Aorta (tissue), 5 donors: ENCODE measurements around the gene FBXO36. TPM values are rescaled to one million over a fixed set of nuclear protein-coding genes. Genes with fewer than 3 reads are reported as not detected.

Experiments
- ATAC-seq: fragments of 200-7000 bp; cut with Tn5 transposase; one replicate; pipeline ENCODE4 v1.9.1; 2022; ENCODE audit warnings: moderate library complexity; ENCODE audit not compliant: low FRiP score
- DNase-seq, 2 donors: peaks; one replicate each; pipeline ENCODE4 v3.0.0-alpha.2; 2020
- H3K27ac ChIP-seq, 2 donors: one replicate each; pipeline ENCODE4 v1.5.1; 2013; ENCODE audit warnings: low read length in 2 of 2, mild to moderate bottlenecking in 2 of 2, moderate library complexity in 2 of 2, control low read depth in 1 of 2, inconsistent platforms in 1 of 2, low read depth in 1 of 2
- H3K27me3 ChIP-seq, 2 donors: one replicate each; pipeline ENCODE4 v1.6.1; 2013; ENCODE audit warnings: control low read depth in 1 of 2, low read length in 1 of 2, mild to moderate bottlenecking in 1 of 2, moderate library complexity in 1 of 2; ENCODE audit not compliant: insufficient read depth in 2 of 2, control insufficient read depth in 1 of 2
- H3K36me3 ChIP-seq, 2 donors: one replicate each; pipeline ENCODE4 v1.6.1; 2013; ENCODE audit warnings: control low read depth in 1 of 2, low read length in 1 of 2, mild to moderate bottlenecking in 1 of 2; ENCODE audit not compliant: insufficient read depth in 2 of 2, control insufficient read depth in 1 of 2
- H3K4me1 ChIP-seq, 2 donors: one replicate each; pipeline ENCODE4 v1.6.1; 2013; ENCODE audit warnings: low read length in 2 of 2, control low read depth in 1 of 2, mild to moderate bottlenecking in 1 of 2, moderate library complexity in 1 of 2; ENCODE audit not compliant: insufficient read depth in 2 of 2, control insufficient read depth in 1 of 2
- H3K4me3 ChIP-seq, 2 donors: one replicate each; pipeline ENCODE4 v1.5.1; 2013; ENCODE audit warnings: low read length in 2 of 2, control low read depth in 1 of 2, mild to moderate bottlenecking in 1 of 2
- H3K9me3 ChIP-seq: one replicate; pipeline ENCODE4 v1.6.1; 2013; ENCODE audit warnings: mild to moderate bottlenecking, low read length; ENCODE audit not compliant: control insufficient read depth
- WGBS, 2 donors: extraction: QIAGEN DNeasy Blood & Tissue Kit; methylation state at CpG; one replicate each; pipeline ENCODE4 v1.1.7; 2013; 5-methylcytosine and 5-hydroxymethylcytosine counted together
- intact Hi-C, 2 donors: fragments of 100-400 bp; cut with DNase I; formaldehyde crosslinking; loops; one replicate each; pipeline versions ENCODE4 v1.14.2 to v1.15.0; 2022
- polyA plus RNA-seq, 2 donors: library from polyadenylated mRNA; stranded (reverse); fragments of 200-250 nt; gene quantifications; one replicate each; pipeline ENCODE4 v1.2.3, GENCODE V29; 2013
- total RNA-seq, 2 donors: library from RNA; stranded (reverse); fragmentation: NEBNext Ultra II Directional; extraction: Animal tissue kit (Norgen Biotek cat#: 25700); gene quantifications; one replicate each; pipeline ENCODE4 v1.2.1, GENCODE V29; 2021
- donor health status: healthy with polysubstance abuse.
- donor health status: Bipolar disorder and iron deficiency.
- donor health status: DM: no; HTN: no; CAD: no.
- donor health status: DM: no; HTN: no; CAD: no.
- donor health status: DM: yes; HTN: yes; CAD: no.

FBXO36 gene
- total and polyA plus RNA-seq, 4 donors, result 1.3 to 2.2 (median 1.7) TPM

DNA sequence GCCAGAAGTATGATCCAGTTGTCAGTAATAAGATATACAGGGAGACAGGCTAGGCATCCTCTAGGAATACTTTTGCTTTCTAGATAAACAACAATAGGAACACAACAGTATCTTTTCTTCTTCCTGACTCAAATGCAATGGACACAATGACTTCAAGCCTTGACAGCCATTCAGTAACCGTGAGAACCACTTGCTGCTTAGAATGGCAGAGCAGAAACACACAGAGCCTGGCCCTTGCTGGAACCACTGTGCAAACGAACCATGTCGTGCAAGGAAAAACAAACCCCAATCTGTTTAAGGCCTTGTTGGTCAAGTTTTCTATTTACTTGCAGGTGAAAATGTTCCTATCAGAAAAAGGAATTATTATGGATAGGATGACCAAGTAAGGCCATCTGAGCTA lies 19.3 kb upstream of the FBXO36 start:
- Histone ChIP-seq H3K4me3 (no peak overlapping the region), H3K9me3 (no peaks in the 10 kb centered on the region), H3K27ac (no peak overlapping the region), H3K27me3 (no peaks in the 10 kb centered on the region), H3K4me1 (peaks cover 0 to 3% of the 10 kb centered on the region in 2 donors), H3K36me3 (peaks cover 0 to 2% of the 10 kb centered on the region in 2 donors)
- intact Hi-C loops, result no loop called here
- WGBS, 2 donors, result 55 to 67% methylated on average over 3 of the region's 3 CpGs
- ATAC-seq (no peak), DNase-seq (no peak)

DNA sequence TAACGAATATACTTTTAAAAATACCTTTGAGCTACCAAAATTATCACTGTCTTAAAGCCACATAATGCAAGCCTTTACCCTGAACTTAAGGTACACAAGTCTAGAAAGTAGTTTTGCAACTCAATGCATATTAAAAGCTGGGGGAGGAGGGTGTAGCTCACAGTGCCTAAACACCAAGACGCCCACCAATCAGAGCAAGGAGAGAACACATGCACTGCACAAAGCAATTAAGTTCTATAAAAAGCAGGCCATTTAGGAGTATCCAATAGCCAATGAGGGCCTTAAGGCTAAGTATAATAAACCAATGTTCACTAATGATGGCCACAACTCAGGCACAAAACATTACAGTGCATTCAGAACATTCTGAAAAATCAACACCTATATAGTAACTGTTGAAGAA lies 16.7 kb upstream of the FBXO36 start:
- Histone ChIP-seq H3K36me3 (peaks cover 0 to 2% of the 10 kb centered on the region in 2 donors), H3K27ac (no peak overlapping the region), H3K4me1 (peaks cover 4% of the 10 kb centered on the region in 2 donors), H3K27me3 (no peaks in the 10 kb centered on the region), H3K4me3 (no peak overlapping the region), H3K9me3 (no peaks in the 10 kb centered on the region)
- WGBS, 2 donors, result 89 to 92% methylated on average over 2 of the region's 2 CpGs
- DNase-seq (no peak), ATAC-seq (no peak)
- intact Hi-C loops, result no loop called here

DNA sequence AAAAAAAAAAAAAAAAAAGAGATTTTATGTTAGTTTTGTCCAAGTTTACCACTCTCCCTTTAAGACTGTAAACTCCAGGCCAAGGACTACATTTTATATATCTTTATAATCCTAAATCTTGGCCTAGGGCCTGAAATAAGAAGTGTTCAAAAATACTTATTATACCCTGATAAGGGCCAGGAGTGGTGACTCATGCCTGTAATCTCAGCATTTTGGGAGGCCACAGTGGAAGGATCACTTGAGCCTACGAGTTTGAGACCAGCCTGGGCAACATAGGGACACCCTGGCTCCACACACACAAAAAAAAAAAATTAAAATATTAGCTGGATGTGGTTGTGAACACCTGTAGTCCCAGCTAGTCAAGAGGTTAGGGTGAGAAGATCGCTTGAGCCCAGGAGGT lies 13.2 kb upstream of the FBXO36 start:
- Histone ChIP-seq H3K4me1 (peaks cover 4 to 7% of the 10 kb centered on the region in 2 donors), H3K9me3 (no peaks in the 10 kb centered on the region), H3K27me3 (no peaks in the 10 kb centered on the region), H3K36me3 (no peaks in the 10 kb centered on the region), H3K4me3 (no peak overlapping the region), H3K27ac (no peak overlapping the region)
- intact Hi-C loops, result no loop called here
- DNase-seq (no peak), ATAC-seq (no peak)
- WGBS, 2 donors, result 49 to 54% methylated on average over 2 of the region's 2 CpGs

DNA sequence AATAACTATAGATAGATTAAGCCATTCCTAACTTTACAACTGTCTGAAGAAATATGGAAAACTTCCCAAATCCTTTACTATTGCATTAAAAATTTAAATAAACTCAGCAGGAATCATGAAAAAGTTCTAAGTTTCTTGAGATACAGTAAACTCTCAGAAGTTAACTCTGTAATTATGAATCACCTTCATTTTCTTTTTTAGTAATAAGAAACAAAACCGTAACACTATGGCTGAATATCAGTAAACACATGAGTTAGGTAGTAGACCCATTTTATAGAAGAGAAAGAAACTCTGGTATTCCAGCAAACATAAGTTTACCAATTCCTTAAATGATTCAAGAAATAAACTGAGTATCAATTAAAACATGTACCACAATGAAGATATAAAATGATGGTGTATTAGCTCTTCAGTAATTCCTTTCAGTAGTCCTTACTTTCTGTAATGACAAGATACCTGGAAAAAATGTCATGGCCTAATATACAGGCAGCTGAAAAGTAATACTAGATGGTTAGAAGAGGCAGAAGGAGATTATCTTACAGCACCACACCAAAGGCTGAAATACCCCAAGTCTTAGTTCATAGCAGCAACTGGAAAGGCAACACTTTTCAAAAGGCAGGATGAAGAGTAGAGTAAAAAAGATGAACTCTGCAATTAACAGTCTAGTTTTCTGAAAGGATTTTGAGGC lies 12.0 kb upstream of the FBXO36 start:
- H3K27ac ChIP-seq, result no peak overlapping the region
- no peaks in the 10 kb centered on the region for H3K27me3 ChIP-seq
- no peaks in the 10 kb centered on the region for H3K9me3 ChIP-seq
- WGBS, 2 donors, result 63 to 68% methylated on average over 1 of the region's 1 CpG
- ATAC-seq, result no peak
- no peak overlapping the region for H3K4me3 ChIP-seq
- intact Hi-C loops, result no loop called here
- DNase-seq, result no peak
- no peaks in the 10 kb centered on the region for H3K36me3 ChIP-seq
- peaks cover 4 to 7% of the 10 kb centered on the region in 2 donors for H3K4me1 ChIP-seq

GRCh38 chr2:229910832-229911412 lies 11.4 kb upstream of the FBXO36 start:
- intact Hi-C loops, result no loop called here
- H3K9me3 ChIP-seq, result no peaks in the 10 kb centered on the region
- ATAC-seq (no peak), DNase-seq (no peak)
- no peaks in the 10 kb centered on the region for H3K27me3 ChIP-seq
- H3K4me1 ChIP-seq, result peaks cover 7% of the 10 kb centered on the region in 2 donors
- WGBS, 2 donors, result 21 to 26% methylated on average over 1 of the region's 1 CpG
- H3K4me3 ChIP-seq, result no peak overlapping the region
- H3K27ac ChIP-seq, result no peak overlapping the region
- H3K36me3 ChIP-seq, result no peaks in the 10 kb centered on the region

GRCh38 chr2:229914171-229914570 lies 8.1 kb upstream of the FBXO36 start:
- Histone ChIP-seq H3K4me1 (peaks cover 7% of the 10 kb centered on the region in 2 donors), H3K36me3 (peaks cover 0 to 2% of the 10 kb centered on the region in 2 donors), H3K27me3 (no peaks in the 10 kb centered on the region), H3K9me3 (no peaks in the 10 kb centered on the region), H3K4me3 (no peak overlapping the region), H3K27ac (no peak overlapping the region)
- intact Hi-C loops, result no loop called here
- 85 to 90% methylated on average over 2 of the region's 2 CpGs for WGBS, 2 donors
- ATAC-seq (no peak), DNase-seq (no peak)

DNA sequence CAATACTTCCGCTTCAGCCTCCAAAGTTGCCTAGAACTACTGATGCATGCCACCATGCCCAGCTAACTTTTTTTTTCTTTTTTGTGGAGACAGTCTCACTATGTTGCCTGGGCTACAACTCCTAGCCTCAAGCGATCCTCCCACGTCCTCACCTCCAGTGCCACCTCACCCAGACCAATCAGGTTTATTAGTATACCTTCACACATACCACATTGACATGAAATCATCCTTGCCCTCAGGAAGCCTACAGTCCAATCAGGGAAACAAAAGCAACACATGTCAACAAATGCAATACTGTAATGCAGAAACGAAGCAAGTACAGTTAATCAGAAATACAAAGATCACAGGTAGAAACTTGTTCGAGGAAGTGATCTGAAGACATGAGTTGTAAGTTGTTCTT lies 4.5 kb upstream of the FBXO36 start:
- Histone ChIP-seq H3K4me1 (peaks cover 3% of the 10 kb centered on the region in 2 donors), H3K4me3 (no peak overlapping the region), H3K36me3 (peaks cover 0 to 2% of the 10 kb centered on the region in 2 donors), H3K9me3 (no peaks in the 10 kb centered on the region), H3K27me3 (no peaks in the 10 kb centered on the region), H3K27ac (no peak overlapping the region)
- DNase-seq, result no peak
- ATAC-seq, result no peak
- WGBS, 2 donors, result 90 to 93% methylated on average over 5 of the region's 5 CpGs
- intact Hi-C loops, result no loop called here

- Histone ChIP-seq H3K4me3 (peak overlapping the region; percentile 62 to 87), H3K27ac (peak overlapping the region; percentile 32 to 50), H3K36me3 (peaks cover 0 to 2% of the 10 kb centered on the region in 2 donors), H3K27me3 (no peaks in the 10 kb centered on the region), H3K4me1 (peaks cover 0 to 5% of the 10 kb centered on the region in 2 donors), H3K9me3 (no peaks in the 10 kb centered on the region)
- intact Hi-C loops, result loop anchor here (5.0 kb wide), 2 partner anchors 118 to 138 kb away; no protein-coding TSS in a partner anchor
- 2 to 3% methylated on average over 20 of the region's 20 CpGs for WGBS, 2 donors
- DNase-seq, result no peak
- ATAC-seq, result no peak
These were observed 2.2 kb upstream of the FBXO36 start for GRCh38 chr2:229920011-229920641.
